HEK293 (cell line): Measurements from ENCODE around the gene COL5A2.

Experiments
- CTCF ChIA-PET: fragments of 350-600 bp; formaldehyde crosslinking; extraction: SDS; loops from one replicate; lab custom pipeline; 2021; ENCODE audit warnings: antibody characterized with exemption; lab: Yijun Ruan, JAX
- POLR2A ChIA-PET: fragments of 300-600 bp; formaldehyde crosslinking; extraction: SDS; loops from one replicate; lab custom pipeline; 2020; ENCODE audit warnings: antibody characterized with exemption, inconsistent platforms; lab: Yijun Ruan, JAX
- H3K27ac ChIP-seq: fragments of 200-500 bp; sonication (Bioruptor generic); 2 replicates; pipeline ENCODE4 v1.5.1; 2014; ENCODE audit warnings: low read depth, low read length, control low read depth, inconsistent platforms; ENCODE audit errors: extremely low read depth
- H3K36me3 ChIP-seq, 2 experiments: fragments of 200-500 bp in 1 of 2; sonication (Bioruptor generic) in 1 of 2; 1 replicate in 1 of 2; 2 replicates in 1 of 2; pipeline ENCODE4 v1.5.1; 2014 to 2017; ENCODE audit warnings: inconsistent platforms in 2 of 2, low read length in 2 of 2; ENCODE audit not compliant: control insufficient read depth in 2 of 2, insufficient read depth in 1 of 2
- H3K4me1 ChIP-seq: fragments of 200-500 bp; sonication (Bioruptor generic); 2 replicates; pipeline ENCODE4 v1.5.1; 2014; ENCODE audit warnings: mild to moderate bottlenecking, low read length, inconsistent platforms; ENCODE audit not compliant: control insufficient read depth, insufficient read depth
- H3K4me3 ChIP-seq: 2 replicates; pipeline ENCODE4 v1.5.1; 2011; ENCODE audit warnings: low read depth, mild to moderate bottlenecking, control low read depth, low read length, moderate library complexity
- H3K9me3 ChIP-seq: fragments of 200-500 bp; sonication (Bioruptor generic); 2 replicates; pipeline ENCODE4 v1.5.1; 2014; ENCODE audit warnings: low read depth, low read length, inconsistent platforms; ENCODE audit not compliant: control insufficient read depth, insufficient read depth
- KLF10 ChIP-seq: fragments of 450-650 bp; IDR thresholded peaks from 2 replicates; pipeline ENCODE4 v1.5.1; 2018; ENCODE audit warnings: missing biosample characterization, mild to moderate bottlenecking, missing genetic modification characterization
- KLF9 ChIP-seq: fragments of 450-650 bp; formaldehyde crosslinking; IDR thresholded peaks from 2 replicates; pipeline ENCODE4 v1.5.1; 2016; ENCODE audit warnings: missing biosample characterization, missing genetic modification characterization, low read depth
- ZBTB21 ChIP-seq: fragments of 450-650 bp; formaldehyde crosslinking; IDR thresholded peaks from 2 replicates; pipeline ENCODE4 v1.5.1; 2017; ENCODE audit warnings: missing biosample characterization, missing genetic modification characterization
- ZFP37 ChIP-seq: fragments of 450-650 bp; formaldehyde crosslinking; IDR thresholded peaks from 2 replicates; pipeline ENCODE4 v1.5.1; 2016; ENCODE audit warnings: missing biosample characterization, missing genetic modification characterization
- ZNF112 ChIP-seq: fragments of 450-650 bp; formaldehyde crosslinking; IDR thresholded peaks from 2 replicates; pipeline ENCODE4 v1.5.0; 2017; ENCODE audit warnings: missing biosample characterization, missing genetic modification characterization
- ZNF211 ChIP-seq: fragments of 450-650 bp; formaldehyde crosslinking; IDR thresholded peaks from 2 replicates; pipeline ENCODE4 v1.5.1; 2016; ENCODE audit warnings: low read depth, missing biosample characterization, missing genetic modification characterization
- ZNF292 ChIP-seq: fragments of 450-650 bp; formaldehyde crosslinking; IDR thresholded peaks from 2 replicates; pipeline ENCODE4 v1.5.1; 2016; ENCODE audit warnings: low read depth, missing biosample characterization, missing genetic modification characterization, borderline replicate concordance
- ZNF37A ChIP-seq: fragments of 450-650 bp; IDR thresholded peaks from 2 replicates; pipeline ENCODE4 v1.5.1; 2018; ENCODE audit warnings: missing biosample characterization, missing genetic modification characterization
- ZNF394 ChIP-seq: fragments of 450-650 bp; formaldehyde crosslinking; IDR thresholded peaks from 2 replicates; pipeline ENCODE4 v1.5.1; 2016; ENCODE audit warnings: missing biosample characterization, missing genetic modification characterization, mild to moderate bottlenecking, moderate library complexity, borderline replicate concordance
- ZNF48 ChIP-seq: fragments of 450-650 bp; formaldehyde crosslinking; IDR thresholded peaks from 2 replicates; pipeline ENCODE4 v1.5.1; 2016; ENCODE audit warnings: missing biosample characterization, missing genetic modification characterization
- ZNF530 ChIP-seq: fragments of 450-650 bp; formaldehyde crosslinking; IDR thresholded peaks from 2 replicates; pipeline ENCODE4 v1.5.1; 2016; ENCODE audit warnings: low read depth, missing biosample characterization, missing genetic modification characterization
- ZNF660 ChIP-seq: fragments of 450-650 bp; IDR thresholded peaks from 2 replicates; pipeline ENCODE4 v1.5.1; 2018; ENCODE audit warnings: missing biosample characterization, mild to moderate bottlenecking, missing genetic modification characterization
- TF ChIP-seq, protein P1 (sequence below): fragments of 450-650 bp; formaldehyde crosslinking; IDR thresholded peaks from 2 replicates; pipeline ENCODE4 v1.5.1; 2016; ENCODE audit warnings: missing biosample characterization, missing genetic modification characterization
- TF ChIP-seq, protein P2 (sequence below): fragments of 450-650 bp; formaldehyde crosslinking; conservative IDR thresholded peaks from 2 replicates; pipeline ENCODE4 v1.5.1; 2016; ENCODE audit warnings: low read depth, missing biosample characterization, missing genetic modification characterization
- TF ChIP-seq, protein P3 (sequence below): fragments of 450-650 bp; formaldehyde crosslinking; IDR thresholded peaks from 2 replicates; pipeline ENCODE4 v1.5.1; 2016; ENCODE audit warnings: missing biosample characterization, missing genetic modification characterization
- TF ChIP-seq, protein P4 (sequence below): fragments of 450-650 bp; formaldehyde crosslinking; IDR thresholded peaks from 2 replicates; pipeline ENCODE4 v1.5.1; 2016; ENCODE audit warnings: missing biosample characterization, missing genetic modification characterization
- TF ChIP-seq, protein P5 (sequence below): fragments of 450-650 bp; formaldehyde crosslinking; IDR thresholded peaks from 2 replicates; pipeline ENCODE4 v1.5.1; 2016; ENCODE audit warnings: missing biosample characterization, missing genetic modification characterization
- TF ChIP-seq, protein P6 (sequence below): fragments of 450-650 bp; formaldehyde crosslinking; IDR thresholded peaks from 2 replicates; pipeline ENCODE4 v1.5.1; 2016; ENCODE audit warnings: missing biosample characterization, missing genetic modification characterization
- TF ChIP-seq, protein P7 (sequence below): fragments of 450-650 bp; formaldehyde crosslinking; IDR thresholded peaks from 2 replicates; pipeline ENCODE4 v1.5.1; 2016; ENCODE audit warnings: missing biosample characterization, missing genetic modification characterization

Gene COL5A2

DNA sequence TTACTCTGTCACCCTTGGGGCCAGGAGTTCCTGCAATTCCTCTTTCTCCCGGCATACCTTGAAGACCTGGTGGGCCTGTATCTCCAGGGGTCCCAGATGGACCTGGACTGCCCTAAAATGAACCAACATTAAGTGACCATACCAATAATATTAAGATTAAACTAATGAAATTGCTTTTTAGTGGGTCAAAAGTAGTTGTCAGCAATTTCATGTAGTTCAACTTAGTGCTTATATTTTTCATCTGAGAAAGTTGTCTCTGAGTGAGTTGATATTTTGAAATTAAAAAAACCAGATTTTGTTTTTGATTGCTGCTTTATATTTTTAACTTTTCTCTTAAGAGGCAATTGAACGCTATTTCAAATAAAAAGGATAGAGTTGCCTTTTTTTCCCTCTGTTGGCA, 122.2 kb downstream of the COL5A2 start:
- no peaks in the 10 kb centered on the region for H3K36me3 ChIP-seq
- ChIA-PET POLR2A (no interaction called here), CTCF (no interaction called here)
- H3K27ac ChIP-seq, result no peak overlapping the region
- TF ChIP-seq ZNF660 (tag by site-specific recombination) (no peak), ZNF37A (no peak), ZNF48 (tag by site-specific recombination) (no peak), ZNF394 (tag by site-specific recombination) (no peak), ZNF530 (no peak), ZNF211 (no peak), ZNF112 (tag by site-specific recombination) (no peak), ZBTB21 (tag by site-specific recombination) (no peak), ZFP37 (tag by site-specific recombination) (no peak), KLF10 (tag by site-specific recombination) (no peak), KLF9 (tag by site-specific recombination) (no peak), ZNF292 (tag by site-specific recombination) (no peak)
- TF ChIP-seq, protein P1, sequence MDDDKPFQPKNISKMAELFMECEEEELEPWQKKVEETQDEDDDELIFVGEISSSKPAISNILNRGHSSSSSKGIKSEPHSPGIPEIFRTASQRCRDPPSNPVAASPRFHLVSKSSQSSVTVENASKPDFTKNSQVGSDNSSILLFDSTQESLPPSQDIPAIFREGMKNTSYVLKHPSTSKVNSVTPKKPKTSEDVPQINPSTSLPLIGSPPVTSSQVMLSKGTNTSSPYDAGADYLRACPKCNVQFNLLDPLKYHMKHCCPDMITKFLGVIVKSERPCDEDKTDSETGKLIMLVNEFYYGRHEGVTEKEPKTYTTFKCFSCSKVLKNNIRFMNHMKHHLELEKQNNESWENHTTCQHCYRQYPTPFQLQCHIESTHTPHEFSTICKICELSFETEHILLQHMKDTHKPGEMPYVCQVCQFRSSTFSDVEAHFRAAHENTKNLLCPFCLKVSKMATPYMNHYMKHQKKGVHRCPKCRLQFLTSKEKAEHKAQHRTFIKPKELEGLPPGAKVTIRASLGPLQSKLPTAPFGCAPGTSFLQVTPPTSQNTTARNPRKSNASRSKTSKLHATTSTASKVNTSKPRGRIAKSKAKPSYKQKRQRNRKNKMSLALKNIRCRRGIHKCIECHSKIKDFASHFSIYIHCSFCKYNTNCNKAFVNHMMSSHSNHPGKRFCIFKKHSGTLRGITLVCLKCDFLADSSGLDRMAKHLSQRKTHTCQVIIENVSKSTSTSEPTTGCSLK (tag by site-specific recombination), result no peak
- TF ChIP-seq, protein P2, sequence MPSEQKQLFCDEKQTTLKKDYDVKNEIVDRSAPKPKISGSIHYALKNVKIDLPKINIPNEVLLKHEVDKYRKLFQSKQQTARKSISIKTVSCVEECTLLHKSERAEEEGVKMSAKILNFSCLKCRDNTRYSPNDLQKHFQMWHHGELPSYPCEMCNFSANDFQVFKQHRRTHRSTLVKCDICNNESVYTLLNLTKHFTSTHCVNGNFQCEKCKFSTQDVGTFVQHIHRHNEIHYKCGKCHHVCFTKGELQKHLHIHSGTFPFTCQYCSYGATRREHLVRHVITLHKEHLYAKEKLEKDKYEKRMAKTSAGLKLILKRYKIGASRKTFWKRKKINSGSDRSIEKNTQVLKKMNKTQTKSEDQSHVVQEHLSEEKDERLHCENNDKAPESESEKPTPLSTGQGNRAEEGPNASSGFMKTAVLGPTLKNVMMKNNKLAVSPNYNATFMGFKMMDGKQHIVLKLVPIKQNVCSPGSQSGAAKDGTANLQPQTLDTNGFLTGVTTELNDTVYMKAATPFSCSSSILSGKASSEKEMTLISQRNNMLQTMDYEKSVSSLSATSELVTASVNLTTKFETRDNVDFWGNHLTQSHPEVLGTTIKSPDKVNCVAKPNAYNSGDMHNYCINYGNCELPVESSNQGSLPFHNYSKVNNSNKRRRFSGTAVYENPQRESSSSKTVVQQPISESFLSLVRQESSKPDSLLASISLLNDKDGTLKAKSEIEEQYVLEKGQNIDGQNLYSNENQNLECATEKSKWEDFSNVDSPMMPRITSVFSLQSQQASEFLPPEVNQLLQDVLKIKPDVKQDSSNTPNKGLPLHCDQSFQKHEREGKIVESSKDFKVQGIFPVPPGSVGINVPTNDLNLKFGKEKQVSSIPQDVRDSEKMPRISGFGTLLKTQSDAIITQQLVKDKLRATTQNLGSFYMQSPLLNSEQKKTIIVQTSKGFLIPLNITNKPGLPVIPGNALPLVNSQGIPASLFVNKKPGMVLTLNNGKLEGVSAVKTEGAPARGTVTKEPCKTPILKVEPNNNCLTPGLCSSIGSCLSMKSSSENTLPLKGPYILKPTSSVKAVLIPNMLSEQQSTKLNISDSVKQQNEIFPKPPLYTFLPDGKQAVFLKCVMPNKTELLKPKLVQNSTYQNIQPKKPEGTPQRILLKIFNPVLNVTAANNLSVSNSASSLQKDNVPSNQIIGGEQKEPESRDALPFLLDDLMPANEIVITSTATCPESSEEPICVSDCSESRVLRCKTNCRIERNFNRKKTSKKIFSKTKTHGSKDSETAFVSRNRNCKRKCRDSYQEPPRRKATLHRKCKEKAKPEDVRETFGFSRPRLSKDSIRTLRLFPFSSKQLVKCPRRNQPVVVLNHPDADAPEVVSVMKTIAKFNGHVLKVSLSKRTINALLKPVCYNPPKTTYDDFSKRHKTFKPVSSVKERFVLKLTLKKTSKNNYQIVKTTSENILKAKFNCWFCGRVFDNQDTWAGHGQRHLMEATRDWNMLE (tag by site-specific recombination), result no peak
- TF ChIP-seq, protein P3, sequence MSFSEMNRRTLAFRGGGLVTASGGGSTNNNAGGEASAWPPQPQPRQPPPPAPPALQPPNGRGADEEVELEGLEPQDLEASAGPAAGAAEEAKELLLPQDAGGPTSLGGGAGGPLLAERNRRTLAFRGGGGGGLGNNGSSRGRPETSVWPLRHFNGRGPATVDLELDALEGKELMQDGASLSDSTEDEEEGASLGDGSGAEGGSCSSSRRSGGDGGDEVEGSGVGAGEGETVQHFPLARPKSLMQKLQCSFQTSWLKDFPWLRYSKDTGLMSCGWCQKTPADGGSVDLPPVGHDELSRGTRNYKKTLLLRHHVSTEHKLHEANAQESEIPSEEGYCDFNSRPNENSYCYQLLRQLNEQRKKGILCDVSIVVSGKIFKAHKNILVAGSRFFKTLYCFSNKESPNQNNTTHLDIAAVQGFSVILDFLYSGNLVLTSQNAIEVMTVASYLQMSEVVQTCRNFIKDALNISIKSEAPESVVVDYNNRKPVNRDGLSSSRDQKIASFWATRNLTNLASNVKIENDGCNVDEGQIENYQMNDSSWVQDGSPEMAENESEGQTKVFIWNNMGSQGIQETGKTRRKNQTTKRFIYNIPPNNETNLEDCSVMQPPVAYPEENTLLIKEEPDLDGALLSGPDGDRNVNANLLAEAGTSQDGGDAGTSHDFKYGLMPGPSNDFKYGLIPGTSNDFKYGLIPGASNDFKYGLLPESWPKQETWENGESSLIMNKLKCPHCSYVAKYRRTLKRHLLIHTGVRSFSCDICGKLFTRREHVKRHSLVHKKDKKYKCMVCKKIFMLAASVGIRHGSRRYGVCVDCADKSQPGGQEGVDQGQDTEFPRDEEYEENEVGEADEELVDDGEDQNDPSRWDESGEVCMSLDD (tag by site-specific recombination), result no peak
- TF ChIP-seq, protein P4, sequence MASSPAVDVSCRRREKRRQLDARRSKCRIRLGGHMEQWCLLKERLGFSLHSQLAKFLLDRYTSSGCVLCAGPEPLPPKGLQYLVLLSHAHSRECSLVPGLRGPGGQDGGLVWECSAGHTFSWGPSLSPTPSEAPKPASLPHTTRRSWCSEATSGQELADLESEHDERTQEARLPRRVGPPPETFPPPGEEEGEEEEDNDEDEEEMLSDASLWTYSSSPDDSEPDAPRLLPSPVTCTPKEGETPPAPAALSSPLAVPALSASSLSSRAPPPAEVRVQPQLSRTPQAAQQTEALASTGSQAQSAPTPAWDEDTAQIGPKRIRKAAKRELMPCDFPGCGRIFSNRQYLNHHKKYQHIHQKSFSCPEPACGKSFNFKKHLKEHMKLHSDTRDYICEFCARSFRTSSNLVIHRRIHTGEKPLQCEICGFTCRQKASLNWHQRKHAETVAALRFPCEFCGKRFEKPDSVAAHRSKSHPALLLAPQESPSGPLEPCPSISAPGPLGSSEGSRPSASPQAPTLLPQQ (tag by site-specific recombination), result no peak
- TF ChIP-seq, protein P5, sequence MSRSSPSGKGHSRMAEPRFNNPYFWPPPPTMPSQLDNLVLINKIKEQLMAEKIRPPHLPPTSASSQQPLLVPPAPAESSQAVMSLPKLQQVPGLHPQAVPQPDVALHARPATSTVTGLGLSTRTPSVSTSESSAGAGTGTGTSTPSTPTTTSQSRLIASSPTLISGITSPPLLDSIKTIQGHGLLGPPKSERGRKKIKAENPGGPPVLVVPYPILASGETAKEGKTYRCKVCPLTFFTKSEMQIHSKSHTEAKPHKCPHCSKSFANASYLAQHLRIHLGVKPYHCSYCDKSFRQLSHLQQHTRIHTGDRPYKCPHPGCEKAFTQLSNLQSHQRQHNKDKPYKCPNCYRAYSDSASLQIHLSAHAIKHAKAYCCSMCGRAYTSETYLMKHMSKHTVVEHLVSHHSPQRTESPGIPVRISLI (tag by site-specific recombination), result no peak
- TF ChIP-seq, protein P6, sequence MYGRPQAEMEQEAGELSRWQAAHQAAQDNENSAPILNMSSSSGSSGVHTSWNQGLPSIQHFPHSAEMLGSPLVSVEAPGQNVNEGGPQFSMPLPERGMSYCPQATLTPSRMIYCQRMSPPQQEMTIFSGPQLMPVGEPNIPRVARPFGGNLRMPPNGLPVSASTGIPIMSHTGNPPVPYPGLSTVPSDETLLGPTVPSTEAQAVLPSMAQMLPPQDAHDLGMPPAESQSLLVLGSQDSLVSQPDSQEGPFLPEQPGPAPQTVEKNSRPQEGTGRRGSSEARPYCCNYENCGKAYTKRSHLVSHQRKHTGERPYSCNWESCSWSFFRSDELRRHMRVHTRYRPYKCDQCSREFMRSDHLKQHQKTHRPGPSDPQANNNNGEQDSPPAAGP, result no peak
- TF ChIP-seq, protein P7, sequence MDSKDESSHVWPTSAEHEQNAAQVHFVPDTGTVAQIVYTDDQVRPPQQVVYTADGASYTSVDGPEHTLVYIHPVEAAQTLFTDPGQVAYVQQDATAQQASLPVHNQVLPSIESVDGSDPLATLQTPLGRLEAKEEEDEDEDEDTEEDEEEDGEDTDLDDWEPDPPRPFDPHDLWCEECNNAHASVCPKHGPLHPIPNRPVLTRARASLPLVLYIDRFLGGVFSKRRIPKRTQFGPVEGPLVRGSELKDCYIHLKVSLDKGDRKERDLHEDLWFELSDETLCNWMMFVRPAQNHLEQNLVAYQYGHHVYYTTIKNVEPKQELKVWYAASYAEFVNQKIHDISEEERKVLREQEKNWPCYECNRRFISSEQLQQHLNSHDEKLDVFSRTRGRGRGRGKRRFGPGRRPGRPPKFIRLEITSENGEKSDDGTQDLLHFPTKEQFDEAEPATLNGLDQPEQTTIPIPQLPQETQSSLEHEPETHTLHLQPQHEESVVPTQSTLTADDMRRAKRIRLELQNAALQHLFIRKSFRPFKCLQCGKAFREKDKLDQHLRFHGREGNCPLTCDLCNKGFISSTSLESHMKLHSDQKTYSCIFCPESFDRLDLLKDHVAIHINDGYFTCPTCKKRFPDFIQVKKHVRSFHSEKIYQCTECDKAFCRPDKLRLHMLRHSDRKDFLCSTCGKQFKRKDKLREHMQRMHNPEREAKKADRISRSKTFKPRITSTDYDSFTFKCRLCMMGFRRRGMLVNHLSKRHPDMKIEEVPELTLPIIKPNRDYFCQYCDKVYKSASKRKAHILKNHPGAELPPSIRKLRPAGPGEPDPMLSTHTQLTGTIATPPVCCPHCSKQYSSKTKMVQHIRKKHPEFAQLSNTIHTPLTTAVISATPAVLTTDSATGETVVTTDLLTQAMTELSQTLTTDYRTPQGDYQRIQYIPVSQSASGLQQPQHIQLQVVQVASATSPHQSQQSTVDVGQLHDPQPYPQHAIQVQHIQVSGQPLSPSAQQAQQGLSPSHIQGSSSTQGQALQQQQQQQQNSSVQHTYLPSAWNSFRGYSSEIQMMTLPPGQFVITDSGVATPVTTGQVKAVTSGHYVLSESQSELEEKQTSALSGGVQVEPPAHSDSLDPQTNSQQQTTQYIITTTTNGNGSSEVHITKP (tag by site-specific recombination), result no peak
- H3K9me3 ChIP-seq, result no peaks in the 10 kb centered on the region
- no peaks in the 10 kb centered on the region for H3K4me1 ChIP-seq
- H3K4me3 ChIP-seq, result no peak overlapping the region
